WTC11 (cell line): ENCODE measurements around the gene MMP13. TPM values are rescaled to one million over a fixed set of nuclear protein-coding genes. Genes with fewer than 3 reads are reported as not detected.
"Not testable (repeated sequence)": the region's sequence is repeated elsewhere in the genome, so short reads cannot be mapped to it uniquely, and the experiment has no call there.

Experiments used
- ATAC-seq: fragments of 200-7000 bp; cut with Tn5 transposase; 2 replicates; pipeline ENCODE4 v1.10.0; 2021; ENCODE audit warnings: mild to moderate bottlenecking, moderate library complexity
- CTCF ChIA-PET: fragments of 300-600 bp; sonication (Branson Sonifier 250); formaldehyde crosslinking; loops from one replicate; lab custom pipeline; 2021; ENCODE audit warnings: antibody characterized with exemption; lab: Charles Lee
- POLR2A ChIA-PET: fragments of 350-600 bp; sonication (Branson Sonifier 250); formaldehyde crosslinking; loops from one replicate; lab custom pipeline; 2021; ENCODE audit warnings: antibody characterized with exemption; lab: Charles Lee
- DNase-seq: peaks from one replicate; pipeline ENCODE4 v3.0.0; 2021; ENCODE audit warnings: low spot score
- H3K27ac Mint-ChIP-seq: 2 replicates; pipeline ENCODE4 v1.8.0; 2021; ENCODE audit warnings: mixed read lengths
- H3K27me3 Mint-ChIP-seq: 2 replicates; pipeline ENCODE4 v1.8.0; 2021; ENCODE audit warnings: low read depth, mild to moderate bottlenecking, moderate library complexity, mixed read lengths
- H3K36me3 Mint-ChIP-seq: 2 replicates; pipeline ENCODE4 v1.8.0; 2021; ENCODE audit warnings: mixed read lengths
- H3K4me1 Mint-ChIP-seq: 2 replicates; pipeline ENCODE4 v1.8.0; 2022; ENCODE audit warnings: mixed read lengths
- H3K4me3 Mint-ChIP-seq: 2 replicates; pipeline ENCODE4 v1.8.0; 2021; ENCODE audit warnings: mild to moderate bottlenecking, moderate library complexity, mixed read lengths
- H3K9me3 Mint-ChIP-seq: 2 replicates; pipeline ENCODE4 v1.8.0; 2021; ENCODE audit warnings: mixed read lengths
- ATF1 ChIP-seq: sonication (generic); formaldehyde crosslinking; IDR thresholded peaks from 2 replicates; pipeline ENCODE4 v1.8.1; 2023; ENCODE audit warnings: mild to moderate bottlenecking, moderate library complexity, missing genetic modification reagents
- CBFB ChIP-seq: sonication (generic); formaldehyde crosslinking; IDR thresholded peaks from 2 replicates; pipeline ENCODE4 v1.8.1; 2022; ENCODE audit warnings: mild to moderate bottlenecking, low read depth, missing genetic modification reagents
- CREM ChIP-seq: sonication (generic); formaldehyde crosslinking; IDR thresholded peaks from 2 replicates; pipeline ENCODE4 v1.8.1; 2022; ENCODE audit warnings: mild to moderate bottlenecking, missing genetic modification reagents, moderate library complexity
- E2F1 ChIP-seq: sonication (generic); formaldehyde crosslinking; IDR thresholded peaks from 2 replicates; pipeline ENCODE4 v1.8.0; 2022; ENCODE audit warnings: mild to moderate bottlenecking, missing genetic modification reagents
- E2F5 ChIP-seq: sonication (generic); formaldehyde crosslinking; IDR thresholded peaks from 2 replicates; pipeline ENCODE4 v1.8.1; 2022; ENCODE audit warnings: mild to moderate bottlenecking, moderate library complexity, missing genetic modification reagents
- ETV6 ChIP-seq: sonication (generic); formaldehyde crosslinking; IDR thresholded peaks from 2 replicates; pipeline ENCODE4 v1.8.1; 2022; ENCODE audit warnings: mild to moderate bottlenecking, missing genetic modification reagents
- FOXK1 ChIP-seq: sonication (generic); formaldehyde crosslinking; IDR thresholded peaks from 2 replicates; pipeline ENCODE4 v1.8.0; 2022; ENCODE audit warnings: mild to moderate bottlenecking, moderate library complexity, missing genetic modification reagents
- GABPB1 ChIP-seq: sonication (generic); formaldehyde crosslinking; IDR thresholded peaks from 2 replicates; pipeline ENCODE4 v1.8.1; 2023; ENCODE audit warnings: mild to moderate bottlenecking, missing genetic modification reagents
- JAZF1 ChIP-seq: fragments of 250-450 bp; sonication (Bioruptor Pico); IDR thresholded peaks from 2 replicates; pipeline ENCODE4 v1.9.0; 2021; ENCODE audit warnings: moderate library complexity, mild to moderate bottlenecking, inconsistent platforms
- MYBL2 ChIP-seq: sonication (generic); formaldehyde crosslinking; IDR thresholded peaks from 2 replicates; pipeline ENCODE4 v1.8.1; 2023; ENCODE audit warnings: mild to moderate bottlenecking, moderate library complexity, missing genetic modification reagents
- TEAD4 ChIP-seq: sonication (generic); formaldehyde crosslinking; IDR thresholded peaks from 2 replicates; pipeline ENCODE4 v1.8.0; 2022; ENCODE audit warnings: mild to moderate bottlenecking, missing genetic modification reagents
- ZBTB43 ChIP-seq: sonication (generic); formaldehyde crosslinking; IDR thresholded peaks from 2 replicates; pipeline ENCODE4 v1.8.1; 2023; ENCODE audit warnings: mild to moderate bottlenecking, missing genetic modification reagents
- ZNF671 ChIP-seq: fragments of 250-450 bp; sonication (Bioruptor Pico); IDR thresholded peaks from 2 replicates; pipeline ENCODE4 v1.8.0; 2021; ENCODE audit warnings: mild to moderate bottlenecking
- total RNA-seq: library from RNA; stranded (reverse); gene quantifications from 3 replicates; pipeline ENCODE4 v1.2.3, GENCODE V29; 2021
- TF ChIP-seq, protein P1 (sequence below): sonication (generic); formaldehyde crosslinking; IDR thresholded peaks from 2 replicates; pipeline ENCODE4 v1.8.0; 2023; ENCODE audit warnings: mild to moderate bottlenecking, missing genetic modification reagents
- TF ChIP-seq, protein P2 (sequence below): sonication (generic); formaldehyde crosslinking; conservative IDR thresholded peaks from 2 replicates; pipeline ENCODE4 v1.8.1; 2022; ENCODE audit warnings: mild to moderate bottlenecking, missing genetic modification reagents
- TF ChIP-seq, protein P3 (sequence below): sonication (generic); formaldehyde crosslinking; IDR thresholded peaks from 2 replicates; pipeline ENCODE4 v1.8.0; 2023; ENCODE audit warnings: missing genetic modification reagents, mild to moderate bottlenecking, borderline replicate concordance

MMP13 gene
- total RNA-seq, 1 experiment from 2014 or later, result not detected

DNA sequence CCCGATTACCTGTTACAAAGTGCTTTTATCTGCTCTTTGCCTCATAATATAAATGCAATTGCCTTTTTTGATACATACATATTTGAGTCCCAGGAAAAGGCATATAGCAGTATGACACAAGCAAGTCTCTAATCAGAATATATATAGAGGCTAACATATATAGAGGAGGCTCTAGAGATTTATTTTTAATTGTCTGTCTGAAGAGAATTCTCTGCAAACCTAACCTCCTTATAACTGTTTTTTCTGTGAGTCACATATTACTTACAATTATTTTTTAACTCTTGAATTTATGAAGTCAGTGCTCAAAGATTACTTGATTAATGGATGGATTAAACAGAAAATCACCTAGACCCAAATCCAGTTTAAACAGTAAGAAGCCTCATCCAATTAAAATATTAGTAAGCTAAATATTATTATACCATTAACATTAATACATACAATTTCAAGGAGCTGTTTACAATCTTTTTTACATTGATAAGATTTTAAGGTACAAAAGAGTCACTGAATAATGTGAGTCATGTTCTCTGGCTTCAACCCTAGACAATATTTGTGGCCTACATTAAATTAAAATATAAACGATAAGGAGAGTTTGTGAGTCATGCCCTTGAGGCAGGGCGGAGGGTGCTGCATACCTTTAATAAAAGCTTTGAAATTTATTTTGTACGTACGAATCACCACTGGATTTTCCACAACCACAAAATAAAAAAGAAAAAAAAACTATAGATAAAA lies 19.2 kb upstream of the MMP13 start (continued):
- TF ChIP-seq, protein P1, sequence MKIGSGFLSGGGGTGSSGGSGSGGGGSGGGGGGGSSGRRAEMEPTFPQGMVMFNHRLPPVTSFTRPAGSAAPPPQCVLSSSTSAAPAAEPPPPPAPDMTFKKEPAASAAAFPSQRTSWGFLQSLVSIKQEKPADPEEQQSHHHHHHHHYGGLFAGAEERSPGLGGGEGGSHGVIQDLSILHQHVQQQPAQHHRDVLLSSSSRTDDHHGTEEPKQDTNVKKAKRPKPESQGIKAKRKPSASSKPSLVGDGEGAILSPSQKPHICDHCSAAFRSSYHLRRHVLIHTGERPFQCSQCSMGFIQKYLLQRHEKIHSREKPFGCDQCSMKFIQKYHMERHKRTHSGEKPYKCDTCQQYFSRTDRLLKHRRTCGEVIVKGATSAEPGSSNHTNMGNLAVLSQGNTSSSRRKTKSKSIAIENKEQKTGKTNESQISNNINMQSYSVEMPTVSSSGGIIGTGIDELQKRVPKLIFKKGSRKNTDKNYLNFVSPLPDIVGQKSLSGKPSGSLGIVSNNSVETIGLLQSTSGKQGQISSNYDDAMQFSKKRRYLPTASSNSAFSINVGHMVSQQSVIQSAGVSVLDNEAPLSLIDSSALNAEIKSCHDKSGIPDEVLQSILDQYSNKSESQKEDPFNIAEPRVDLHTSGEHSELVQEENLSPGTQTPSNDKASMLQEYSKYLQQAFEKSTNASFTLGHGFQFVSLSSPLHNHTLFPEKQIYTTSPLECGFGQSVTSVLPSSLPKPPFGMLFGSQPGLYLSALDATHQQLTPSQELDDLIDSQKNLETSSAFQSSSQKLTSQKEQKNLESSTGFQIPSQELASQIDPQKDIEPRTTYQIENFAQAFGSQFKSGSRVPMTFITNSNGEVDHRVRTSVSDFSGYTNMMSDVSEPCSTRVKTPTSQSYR (CRISPR knock-in tag), result no peak
- TF ChIP-seq FOXK1 (no peak), ATF1 (CRISPR knock-in tag) (no peak), ZBTB43 (no peak), E2F1 (CRISPR knock-in tag) (no peak), E2F5 (CRISPR knock-in tag) (no peak)
- TF ChIP-seq, protein P2, sequence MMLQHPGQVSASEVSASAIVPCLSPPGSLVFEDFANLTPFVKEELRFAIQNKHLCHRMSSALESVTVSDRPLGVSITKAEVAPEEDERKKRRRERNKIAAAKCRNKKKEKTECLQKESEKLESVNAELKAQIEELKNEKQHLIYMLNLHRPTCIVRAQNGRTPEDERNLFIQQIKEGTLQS (CRISPR knock-in tag), result no peak

- CTCF ChIA-PET, ATAC-seq, H3K9me3 Mint-ChIP-seq: not testable (repeated sequence)
Measured at GRCh38 chr11:102973698-102974097, 18.2 kb upstream of the MMP13 start.

GRCh38 chr11:102972853-102973252 lies 17.3 kb upstream of the MMP13 start:
- no peak for ATAC-seq
- Mint-ChIP-seq H3K27ac (no peak overlapping the region), H3K4me3 (no peak overlapping the region), H3K36me3 (no peaks in the 10 kb centered on the region; the same call in 1 of the 2 replicates), H3K4me1 (peaks cover 12% of the 10 kb centered on the region; the same call in 1 of the 2 replicates), H3K27me3 (no peaks in the 10 kb centered on the region), H3K9me3 (peaks cover 5% of the 10 kb centered on the region)
- TF ChIP-seq TEAD4 (CRISPR knock-in tag), result no peak
- no peak for TF ChIP-seq FOXK1
- TF ChIP-seq ZNF671 (CRISPR knock-in tag), result no peak
- TF ChIP-seq MYBL2 (CRISPR knock-in tag), result no peak
- no peak for TF ChIP-seq JAZF1 (CRISPR knock-in tag)
- no peak for TF ChIP-seq ETV6
- TF ChIP-seq CBFB (CRISPR knock-in tag), result no peak
- TF ChIP-seq, protein P3, sequence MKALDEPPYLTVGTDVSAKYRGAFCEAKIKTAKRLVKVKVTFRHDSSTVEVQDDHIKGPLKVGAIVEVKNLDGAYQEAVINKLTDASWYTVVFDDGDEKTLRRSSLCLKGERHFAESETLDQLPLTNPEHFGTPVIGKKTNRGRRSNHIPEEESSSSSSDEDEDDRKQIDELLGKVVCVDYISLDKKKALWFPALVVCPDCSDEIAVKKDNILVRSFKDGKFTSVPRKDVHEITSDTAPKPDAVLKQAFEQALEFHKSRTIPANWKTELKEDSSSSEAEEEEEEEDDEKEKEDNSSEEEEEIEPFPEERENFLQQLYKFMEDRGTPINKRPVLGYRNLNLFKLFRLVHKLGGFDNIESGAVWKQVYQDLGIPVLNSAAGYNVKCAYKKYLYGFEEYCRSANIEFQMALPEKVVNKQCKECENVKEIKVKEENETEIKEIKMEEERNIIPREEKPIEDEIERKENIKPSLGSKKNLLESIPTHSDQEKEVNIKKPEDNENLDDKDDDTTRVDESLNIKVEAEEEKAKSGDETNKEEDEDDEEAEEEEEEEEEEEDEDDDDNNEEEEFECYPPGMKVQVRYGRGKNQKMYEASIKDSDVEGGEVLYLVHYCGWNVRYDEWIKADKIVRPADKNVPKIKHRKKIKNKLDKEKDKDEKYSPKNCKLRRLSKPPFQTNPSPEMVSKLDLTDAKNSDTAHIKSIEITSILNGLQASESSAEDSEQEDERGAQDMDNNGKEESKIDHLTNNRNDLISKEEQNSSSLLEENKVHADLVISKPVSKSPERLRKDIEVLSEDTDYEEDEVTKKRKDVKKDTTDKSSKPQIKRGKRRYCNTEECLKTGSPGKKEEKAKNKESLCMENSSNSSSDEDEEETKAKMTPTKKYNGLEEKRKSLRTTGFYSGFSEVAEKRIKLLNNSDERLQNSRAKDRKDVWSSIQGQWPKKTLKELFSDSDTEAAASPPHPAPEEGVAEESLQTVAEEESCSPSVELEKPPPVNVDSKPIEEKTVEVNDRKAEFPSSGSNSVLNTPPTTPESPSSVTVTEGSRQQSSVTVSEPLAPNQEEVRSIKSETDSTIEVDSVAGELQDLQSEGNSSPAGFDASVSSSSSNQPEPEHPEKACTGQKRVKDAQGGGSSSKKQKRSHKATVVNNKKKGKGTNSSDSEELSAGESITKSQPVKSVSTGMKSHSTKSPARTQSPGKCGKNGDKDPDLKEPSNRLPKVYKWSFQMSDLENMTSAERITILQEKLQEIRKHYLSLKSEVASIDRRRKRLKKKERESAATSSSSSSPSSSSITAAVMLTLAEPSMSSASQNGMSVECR (CRISPR knock-in tag), result no peak
- no peak for TF ChIP-seq GABPB1 (CRISPR knock-in tag)
- no peak for TF ChIP-seq CREM (CRISPR knock-in tag)
- ChIA-PET CTCF (no interaction called here), POLR2A (no interaction called here)
- DNase-seq, result no peak

More at GRCh38 chr11:102973698-102974097, 18.2 kb upstream of the MMP13 start:
- H3K27ac Mint-ChIP-seq, DNase-seq, POLR2A ChIA-PET, H3K27me3 Mint-ChIP-seq, H3K36me3 Mint-ChIP-seq, H3K4me3 Mint-ChIP-seq: not testable (repeated sequence)
- H3K4me1 Mint-ChIP-seq, result peaks cover 12% of the 10 kb centered on the region; the same call in 1 of the 2 replicates
